GM23338 (cell line): Measurements from ENCODE around the gene APOBEC3F. TPM values are rescaled to one million over a fixed set of nuclear protein-coding genes. Genes with fewer than 3 reads are reported as not detected.

Experiments used
- ATAC-seq: fragments of 200-7000 bp; cut with Tn5 transposase; 3 replicates; pipeline ENCODE4 v1.9.1; 2020
- DNase-seq: peaks from one replicate; pipeline ENCODE4 v3.0.0-alpha.2; 2015; ENCODE audit warnings: low spot score
- H2AFZ ChIP-seq: fragments of 200-600 bp; sonication (generic); 2 replicates; pipeline ENCODE4 v1.8.0; 2016; ENCODE audit warnings: antibody characterized with exemption, mild to moderate bottlenecking, moderate library complexity
- H3F3A ChIP-seq: fragments of 200-600 bp; sonication (generic); replicated peaks from 2 replicates; pipeline ENCODE4 v1.8.0; 2017; ENCODE audit warnings: antibody characterized with exemption, mixed run types, low read depth
- H3K27ac ChIP-seq: fragments of 200-600 bp; sonication (generic); 2 replicates; pipeline ENCODE4 v1.6.1; 2016; ENCODE audit warnings: low read depth
- H3K27me3 ChIP-seq: fragments of 200-600 bp; sonication (generic); 2 replicates; pipeline ENCODE4 v1.8.0; 2016; ENCODE audit warnings: mild to moderate bottlenecking, mixed run types, moderate library complexity; ENCODE audit not compliant: insufficient read depth
- H3K36me3 ChIP-seq: fragments of 200-600 bp; sonication (generic); 2 replicates; pipeline ENCODE4 v1.8.0; 2016; ENCODE audit warnings: mild to moderate bottlenecking; ENCODE audit not compliant: insufficient read depth
- H3K4me1 ChIP-seq: fragments of 200-600 bp; sonication (generic); 2 replicates; pipeline ENCODE4 v1.8.0; 2016; ENCODE audit warnings: mild to moderate bottlenecking, moderate library complexity; ENCODE audit not compliant: insufficient read depth
- H3K4me2 ChIP-seq: fragments of 200-600 bp; sonication (generic); 2 replicates; pipeline ENCODE4 v1.7.1; 2017; ENCODE audit warnings: mixed run types
- H3K4me3 ChIP-seq: fragments of 200-600 bp; sonication (generic); 2 replicates; pipeline ENCODE4 v1.6.1; 2016; ENCODE audit warnings: mixed run types
- H3K79me2 ChIP-seq: fragments of 200-600 bp; sonication (generic); replicated peaks from 2 replicates; pipeline ENCODE4 v1.8.0; 2017; ENCODE audit warnings: mild to moderate bottlenecking; ENCODE audit not compliant: insufficient read depth
- H3K9me2 ChIP-seq: fragments of 200-600 bp; sonication (generic); 2 replicates; pipeline ENCODE4 v1.8.0; 2017; ENCODE audit not compliant: insufficient read depth
- H4K20me1 ChIP-seq: fragments of 200-600 bp; sonication (generic); replicated peaks from 2 replicates; pipeline ENCODE4 v1.8.0; 2017; ENCODE audit warnings: mild to moderate bottlenecking; ENCODE audit not compliant: insufficient read depth
- H3K27ac Mint-ChIP-seq: 2 replicates; pipeline ENCODE4 v1.8.0; 2020; ENCODE audit warnings: inconsistent platforms, mild to moderate bottlenecking, moderate library complexity, mixed read lengths
- H3K27me3 Mint-ChIP-seq: 3 replicates; pipeline ENCODE4 v1.8.0; 2022; ENCODE audit warnings: low read depth, mild to moderate bottlenecking, moderate library complexity, mixed read lengths, inconsistent platforms; ENCODE audit not compliant: insufficient read depth, poor library complexity
- H3K36me3 Mint-ChIP-seq: 3 replicates; pipeline ENCODE4 v1.8.0; 2021; ENCODE audit warnings: low read depth, mild to moderate bottlenecking, inconsistent platforms, moderate library complexity, mixed read lengths
- H3K4me1 Mint-ChIP-seq: 3 replicates; pipeline ENCODE4 v1.8.0; 2020; ENCODE audit warnings: mild to moderate bottlenecking, inconsistent platforms, mixed read lengths
- H3K4me3 Mint-ChIP-seq: 3 replicates; pipeline ENCODE4 v1.8.0; 2021; ENCODE audit warnings: moderate library complexity, mild to moderate bottlenecking, inconsistent platforms, mixed read lengths
- H3K9me3 Mint-ChIP-seq: 3 replicates; pipeline ENCODE4 v1.8.0; 2020; ENCODE audit warnings: moderate library complexity, mild to moderate bottlenecking, inconsistent platforms, mixed read lengths
- EZH2 ChIP-seq: fragments of 200-600 bp; sonication (generic); IDR thresholded peaks from one replicate; pipeline ENCODE4 v1.8.0; 2017; ENCODE audit warnings: antibody characterized with exemption, mild to moderate bottlenecking, low read depth; ENCODE audit not compliant: unreplicated experiment
- POLR2AphosphoS5 ChIP-seq: IDR thresholded peaks from 2 replicates; pipeline ENCODE4 v1.6.1; 2016; ENCODE audit warnings: antibody characterized with exemption, low read depth
- STAT1 ChIP-seq: IDR thresholded peaks from one replicate; pipeline ENCODE4 v1.6.1; 2016; ENCODE audit warnings: antibody characterized with exemption; ENCODE audit not compliant: unreplicated experiment
- ZNF462 ChIP-seq: fragments of 250-450 bp; sonication (Bioruptor Pico); IDR thresholded peaks from 2 replicates; pipeline ENCODE4 v1.5.0; 2020; ENCODE audit warnings: mild to moderate bottlenecking, moderate library complexity
- polyA plus RNA-seq: library from polyadenylated mRNA; unstranded; fragments of >200 nt; fragmentation: Nextera tagmentation; extraction: Ambion mirVana; gene quantifications from 2 replicates; pipeline ENCODE4 v1.2.1, GENCODE V29; 2016
- total RNA-seq: library from RNA; depleted of rRNA; stranded (reverse); fragments of >200 nt; shearing (Covaris generic); gene quantifications from 2 replicates; pipeline ENCODE4 v1.2.3, GENCODE V29; 2014

Gene APOBEC3F
- total and polyA plus RNA-seq, 2 experiments from 2014 or later = 3.4 TPM

GRCh38 chr22:39087881-39088684 is 47.4 kb downstream of the APOBEC3F start:
- H3K4me3 Mint-ChIP-seq = no peak overlapping the region; the same call in 2 of the 3 replicates
- H3K36me3 ChIP-seq = no peaks in the 10 kb centered on the region
- no peaks in the 10 kb centered on the region for H4K20me1 ChIP-seq
- H3K79me2 ChIP-seq = no peaks in the 10 kb centered on the region
- peak overlapping the region; percentile 51; the same call in 1 of the 2 replicates for H3K4me2 ChIP-seq
- H3K36me3 Mint-ChIP-seq = no peaks in the 10 kb centered on the region
- H3K27me3 ChIP-seq = no peaks in the 10 kb centered on the region
- peaks cover 15% of the 10 kb centered on the region for H3K27me3 Mint-ChIP-seq
- no peak overlapping the region for H3K4me3 ChIP-seq
- DNase-seq = peak; percentile 81
- no peaks in the 10 kb centered on the region for H3K9me2 ChIP-seq
- H2AFZ ChIP-seq = 0 out of 2 replicates have a peak overlapping the region, but pooled peaks have one; percentile 59
- H3K4me1 ChIP-seq = peaks cover 5% of the 10 kb centered on the region; the same call in 1 of the 2 replicates
- TF ChIP-seq STAT1 (no peak), POLR2AphosphoS5 (peak; percentile 55; the same call in 1 of the 2 replicates)
- ATAC-seq = peak; percentile 92
- H3K9me3 Mint-ChIP-seq = no peaks in the 10 kb centered on the region
- H3F3A ChIP-seq = no peaks in the 10 kb centered on the region
- no peak overlapping the region for H3K27ac ChIP-seq
- peak overlapping the region; percentile 17; the same call in 1 of the 2 replicates for H3K27ac Mint-ChIP-seq
- H3K4me1 Mint-ChIP-seq = peaks cover 18% of the 10 kb centered on the region

- H3K4me1 Mint-ChIP-seq = peaks cover 18% of the 10 kb centered on the region
Observed at GRCh38 chr22:39088685-39089032, 48.0 kb downstream of the APOBEC3F start.

More at GRCh38 chr22:39088685-39089032, 48.0 kb downstream of the APOBEC3F start:
- ATAC-seq = no peak; the same call in 2 of the 3 replicates
- H3K36me3 Mint-ChIP-seq = no peaks in the 10 kb centered on the region
- Histone ChIP-seq H3K4me1 (peaks cover 5% of the 10 kb centered on the region; the same call in 1 of the 2 replicates), H3K36me3 (no peaks in the 10 kb centered on the region), H3K27ac (no peak overlapping the region), H2AFZ (no peak overlapping the region), H3K27me3 (no peaks in the 10 kb centered on the region), H3K79me2 (no peaks in the 10 kb centered on the region), H4K20me1 (no peaks in the 10 kb centered on the region), H3K4me3 (no peak overlapping the region), H3K9me2 (no peaks in the 10 kb centered on the region), H3F3A (no peaks in the 10 kb centered on the region), H3K4me2 (no peak overlapping the region)
- H3K27me3 Mint-ChIP-seq = peaks cover 15% of the 10 kb centered on the region
- no peak for DNase-seq
- TF ChIP-seq ZNF462 (CRISPR knock-in tag) (no peak), EZH2 (no peak)
- H3K27ac Mint-ChIP-seq = peak overlapping the region; percentile 17; the same call in 1 of the 2 replicates
- H3K9me3 Mint-ChIP-seq = no peaks in the 10 kb centered on the region
- H3K4me3 Mint-ChIP-seq = no peak overlapping the region; the same call in 2 of the 3 replicates
